ENCODE measurements around the gene TOM1L2.

The TOM1L2 gene

GRCh38 chr17:17800504-17801021, 171.6 kb downstream of the TOM1L2 start:
- DNase-seq, result no peak

- no peak for DNase-seq
These were observed 173.5 kb downstream of the TOM1L2 start for GRCh38 chr17:17798573-17799255.

GRCh38 chr17:17798010-17798556, 174.1 kb downstream of the TOM1L2 start:
- no peak for DNase-seq

GRCh38 chr17:17797119-17797809, 174.9 kb downstream of the TOM1L2 start:
- DNase-seq, result no peak

- DNase-seq, result no peak
These were observed 175.5 kb downstream of the TOM1L2 start for GRCh38 chr17:17796787-17797061.

GRCh38 chr17:17795946-17796786, 176.0 kb downstream of the TOM1L2 start:
- DNase-seq, result no peak

GRCh38 chr17:17795296-17795695, 176.9 kb downstream of the TOM1L2 start:
- DNase-seq, result no peak

GRCh38 chr17:17794382-17794781, 177.8 kb downstream of the TOM1L2 start:
- no peak for DNase-seq
